Measurements from ENCODE around the gene DDX42. TPM values are rescaled to one million over a fixed set of nuclear protein-coding genes. Genes with fewer than 3 reads are reported as not detected.
"Not testable (repeated sequence)": the region's sequence is repeated elsewhere in the genome, so short reads cannot be mapped to it uniquely, and the experiment has no call there.

DDX42 gene
- total RNA-seq, 1 donor = 76.3 TPM

GRCh38 chr17:63848834-63849689 is 75.1 kb downstream of the DDX42 start:
- peak; percentile 56 for TF ChIP-seq CTCF (IDR thresholded peaks at IDR 0.05; ENCODE audit: insufficient read depth, low read length)
- peak; percentile 89 for DNase-seq (ENCODE audit: low read depth)
- peak overlapping the region; percentile 56 for H3K4me3 ChIP-seq (ENCODE audit: low read depth, low read length)

GRCh38 chr17:63850401-63850800 is 76.4 kb downstream of the DDX42 start:
- DNase-seq (ENCODE audit: low read depth) = peak; percentile 32
- no peak overlapping the region for H3K4me3 ChIP-seq (ENCODE audit: low read depth, low read length)
- no peak for TF ChIP-seq CTCF (IDR thresholded peaks at IDR 0.05; ENCODE audit: insufficient read depth, low read length)

DNA sequence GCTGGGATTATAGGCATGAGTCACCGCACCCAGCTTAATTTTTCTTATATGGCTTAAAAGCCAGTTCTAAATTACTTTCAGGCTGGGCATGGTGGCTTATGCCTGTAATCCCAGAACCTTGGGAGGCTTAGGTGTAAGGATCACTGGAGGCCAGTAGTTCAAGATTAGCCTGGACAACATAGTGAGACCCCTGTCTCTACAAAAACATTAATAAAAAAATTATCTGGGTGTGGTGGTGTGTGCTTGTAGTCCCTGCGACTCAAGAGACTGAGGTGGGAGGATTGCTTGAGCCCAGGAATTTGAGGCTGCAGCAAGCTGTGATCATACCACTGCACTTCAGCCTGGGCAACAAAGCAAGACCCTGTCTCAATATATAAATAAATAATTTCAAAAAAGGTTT is 79.3 kb downstream of the DDX42 start:
- no peak overlapping the region for H3K4me3 ChIP-seq (ENCODE audit: low read depth, low read length)
- DNase-seq (ENCODE audit: low read depth) = no peak
- TF ChIP-seq CTCF (IDR thresholded peaks at IDR 0.05; ENCODE audit: insufficient read depth, low read length) = no peak

- DNase-seq (ENCODE audit: low read depth) = no peak
- no peak overlapping the region for H3K4me3 ChIP-seq (ENCODE audit: low read depth, low read length)
- TF ChIP-seq CTCF (IDR thresholded peaks at IDR 0.05; ENCODE audit: insufficient read depth, low read length) = no peak
Measured at GRCh38 chr17:63854709-63855108, 80.7 kb downstream of the DDX42 start.

- H3K4me3 ChIP-seq (ENCODE audit: low read depth, low read length) = no peak overlapping the region
- TF ChIP-seq CTCF (IDR thresholded peaks at IDR 0.05; ENCODE audit: insufficient read depth, low read length) = no peak
- DNase-seq (ENCODE audit: low read depth) = no peak
Measured at GRCh38 chr17:63855185-63855584, 81.2 kb downstream of the DDX42 start.

DNA sequence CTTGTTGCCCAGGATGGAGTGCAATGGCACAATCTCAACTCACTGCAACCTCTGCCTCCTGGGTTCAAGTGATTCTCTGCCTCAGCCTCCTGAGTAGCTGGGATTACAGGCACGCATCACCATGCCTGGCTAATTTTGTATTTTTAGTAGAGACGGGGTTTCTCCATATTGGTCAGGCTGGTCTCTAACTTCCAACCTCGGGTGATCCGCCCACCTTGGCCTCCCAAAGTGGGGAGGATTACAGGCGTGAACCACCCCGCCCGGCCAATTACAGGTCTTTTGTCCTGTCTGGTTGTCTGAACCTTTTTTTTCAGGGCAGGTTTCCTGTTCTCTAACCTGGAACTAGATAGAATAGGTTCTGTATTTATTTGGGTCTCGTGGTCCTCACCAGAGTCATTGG is 82.5 kb downstream of the DDX42 start:
- not testable (repeated sequence) for DNase-seq (ENCODE audit: low read depth); H3K4me3 ChIP-seq (ENCODE audit: low read depth, low read length)

DNA sequence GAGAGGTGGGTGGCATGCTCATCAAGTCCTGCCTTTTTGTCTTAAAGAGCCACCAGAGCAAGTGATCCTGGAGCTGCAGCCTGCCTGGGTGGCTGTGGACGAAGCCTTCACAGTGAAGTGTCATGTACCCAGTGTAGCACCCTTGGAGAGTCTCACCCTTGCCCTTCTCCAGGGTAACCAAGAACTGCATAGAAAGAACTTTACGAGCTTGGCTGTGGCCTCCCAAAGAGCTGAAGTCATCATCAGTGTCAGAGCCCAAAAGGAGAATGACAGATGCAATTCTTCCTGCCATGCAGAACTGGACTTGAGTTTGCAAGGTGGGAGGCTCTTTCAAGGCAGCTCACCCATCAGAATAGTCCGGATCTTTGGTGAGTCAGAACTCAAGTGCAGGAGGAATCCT is 85.3 kb downstream of the DDX42 start:
- H3K4me3 ChIP-seq (ENCODE audit: low read depth, low read length) = no peak overlapping the region
- no peak for TF ChIP-seq CTCF (IDR thresholded peaks at IDR 0.05; ENCODE audit: insufficient read depth, low read length)
- DNase-seq (ENCODE audit: low read depth) = no peak

All from fibroblast of the aortic adventitia (primary cell).